ENCODE data around the gene BEGAIN.

DNA sequence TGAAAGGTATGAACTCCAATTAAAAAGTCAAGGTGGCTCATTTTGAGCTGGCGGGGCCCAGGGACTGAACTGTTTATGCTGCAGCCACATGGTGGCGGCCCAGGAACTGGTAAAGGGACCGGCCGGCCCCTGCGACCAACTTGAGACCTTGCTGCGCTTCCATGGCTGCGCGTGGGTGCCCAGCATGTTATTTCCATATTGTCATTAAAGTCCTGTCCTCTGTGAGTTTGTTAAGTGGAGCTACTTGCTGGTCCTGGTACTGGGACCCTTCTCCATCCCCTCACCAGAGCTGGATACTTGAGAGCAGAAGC is 62.3 kb downstream of the BEGAIN start:
- TF ChIP-seq EZH2 (IDR thresholded peaks at IDR 0.05; ENCODE audit: low read depth, low read length, severe bottlenecking) (no peak), CTCF (IDR thresholded peaks at IDR 0.05; ENCODE audit: control extremely low read depth in 1 of 3, insufficient read depth in 1 of 3, low read depth in 1 of 3, low read length in 3 of 3) (peak; percentile 61 to 88 (median 67)), SP1 (IDR thresholded peaks at IDR 0.05; ENCODE audit: low read depth, low read length) (no peak), POLR2AphosphoS5 (IDR thresholded peaks at IDR 0.05; ENCODE audit: low read depth, low read length) (no peak)

Data from H1 (cell line).